GM12891 (cell line): ENCODE measurements around the gene YDJC.
A peak's percentile ranks its signal among the peaks of the same experiment; 100 is the strongest.
"Not testable (repeated sequence)": the region's sequence is repeated elsewhere in the genome, so short reads cannot be mapped to it uniquely, and the experiment has no call there.

Experiments
- DNase-seq: peaks from one replicate; pipeline ENCODE4 v3.0.0; 2011; ENCODE audit warnings: low spot score; ENCODE audit not compliant: insufficient read length
- FAIRE-seq: peaks from 2 replicates; lab custom pipeline; 2011; peaks lifted over from hg19 to GRCh38; lab: Jason Lieb, UNC
- PAX5 ChIP-seq: IDR thresholded peaks from 2 replicates; pipeline ENCODE4 v1.6.1; 2011; ENCODE audit warnings: low read length, moderate library complexity, mild to moderate bottlenecking; ENCODE audit not compliant: insufficient read depth, severe bottlenecking
- POLR2A ChIP-seq: IDR thresholded peaks from 2 replicates; pipeline ENCODE4 v1.6.1; 2011; ENCODE audit warnings: low read depth, low read length, control low read depth
- POLR2AphosphoS5 ChIP-seq: IDR thresholded peaks from 2 replicates; pipeline ENCODE4 v1.6.1; 2011; ENCODE audit warnings: low read depth, low read length, control low read depth
- POU2F2 ChIP-seq: IDR thresholded peaks from 2 replicates; pipeline ENCODE4 v1.6.1; 2011; ENCODE audit warnings: low read depth, mild to moderate bottlenecking, control low read depth, low read length, moderate library complexity
- SPI1 ChIP-seq: IDR thresholded peaks from 2 replicates; pipeline ENCODE4 v1.6.1; 2011; ENCODE audit warnings: low read depth, low read length, control low read depth
- TAF1 ChIP-seq: IDR thresholded peaks from 2 replicates; pipeline ENCODE4 v1.6.1; 2011; ENCODE audit warnings: low read depth, low read length, control low read depth

YDJC gene

GRCh38 chr22:21652010-21652546 lies 22.3 kb upstream of the YDJC start:
- TF ChIP-seq TAF1: peak; percentile 59
- TF ChIP-seq POLR2A: peak; percentile 61; the same call in 1 of the 2 replicates
- TF ChIP-seq SPI1: no peak
- peak; percentile 75; the same call in 1 of the 2 replicates for TF ChIP-seq POLR2AphosphoS5
- peak; percentile 96 for DNase-seq
- peak; percentile 81 for FAIRE-seq

- TF ChIP-seq POU2F2 (no peak; the same call in 1 of the 2 replicates), SPI1 (no peak), PAX5 (no peak), POLR2AphosphoS5 (no peak), TAF1 (no peak), POLR2A (no peak)
- no peak for FAIRE-seq
- DNase-seq: no peak
Measured at GRCh38 chr22:21651521-21652009, 21.7 kb upstream of the YDJC start.

GRCh38 chr22:21650823-21651520 lies 21.1 kb upstream of the YDJC start:
- FAIRE-seq: peak; percentile 66
- no peak for TF ChIP-seq POLR2A
- no peak for TF ChIP-seq PAX5
- no peak for TF ChIP-seq POU2F2
- TF ChIP-seq POLR2AphosphoS5: no peak
- no peak for TF ChIP-seq SPI1
- TF ChIP-seq TAF1: no peak
- no peak for DNase-seq

GRCh38 chr22:21650280-21650679 lies 20.5 kb upstream of the YDJC start:
- DNase-seq (no peak), FAIRE-seq (no peak)
- no peak for TF ChIP-seq POLR2AphosphoS5
- no peak for TF ChIP-seq POU2F2
- no peak for TF ChIP-seq TAF1
- TF ChIP-seq POLR2A: no peak
- TF ChIP-seq SPI1: no peak
- TF ChIP-seq PAX5: no peak

GRCh38 chr22:21646608-21647590 lies 17.1 kb upstream of the YDJC start:
- TF ChIP-seq POLR2A (no peak), PAX5 (no peak), SPI1 (no peak), POU2F2 (no peak), POLR2AphosphoS5 (no peak), TAF1 (no peak)
- FAIRE-seq (peak; percentile 87), DNase-seq (peak; percentile 51)

- FAIRE-seq, DNase-seq: not testable (repeated sequence)
Measured at GRCh38 chr22:21645513-21645912, 15.7 kb upstream of the YDJC start.

- FAIRE-seq (peak; percentile 64), DNase-seq (no peak)
- no peak for TF ChIP-seq POLR2AphosphoS5
- TF ChIP-seq SPI1: no peak
- TF ChIP-seq PAX5: no peak
- no peak for TF ChIP-seq TAF1
Measured at GRCh38 chr22:21643533-21644357, 13.9 kb upstream of the YDJC start.

- DNase-seq (peak; percentile 51), FAIRE-seq (peak; percentile 82)
- no peak for TF ChIP-seq POU2F2
- TF ChIP-seq PAX5: no peak
- no peak for TF ChIP-seq SPI1
- no peak for TF ChIP-seq POLR2AphosphoS5
- no peak for TF ChIP-seq POLR2A
- TF ChIP-seq TAF1: no peak
Measured at GRCh38 chr22:21642584-21643448, 13.0 kb upstream of the YDJC start.
